Uterus (tissue), 2 donors: ENCODE data around the gene NR6A1.

ENCODE experiments used
- CTCF ChIP-seq, 4 experiments: fragments of 200-600 bp in 2 of 4; fragments of 450-650 bp in 2 of 4; sonication (generic) in 2 of 4; IDR thresholded peaks; one replicate each; pipeline ENCODE4 v1.5.1; 2016 to 2019; ENCODE audit warnings: antibody characterized with exemption in 4 of 4, mild to moderate bottlenecking in 2 of 4, moderate library complexity in 1 of 4
- POLR2A ChIP-seq, 2 donors: fragments of 450-650 bp; IDR thresholded peaks; one replicate each; pipeline ENCODE4 v1.6.1; 2016; ENCODE audit warnings: antibody characterized with exemption in 2 of 2, mild to moderate bottlenecking in 1 of 2, moderate library complexity in 1 of 2

DNA sequence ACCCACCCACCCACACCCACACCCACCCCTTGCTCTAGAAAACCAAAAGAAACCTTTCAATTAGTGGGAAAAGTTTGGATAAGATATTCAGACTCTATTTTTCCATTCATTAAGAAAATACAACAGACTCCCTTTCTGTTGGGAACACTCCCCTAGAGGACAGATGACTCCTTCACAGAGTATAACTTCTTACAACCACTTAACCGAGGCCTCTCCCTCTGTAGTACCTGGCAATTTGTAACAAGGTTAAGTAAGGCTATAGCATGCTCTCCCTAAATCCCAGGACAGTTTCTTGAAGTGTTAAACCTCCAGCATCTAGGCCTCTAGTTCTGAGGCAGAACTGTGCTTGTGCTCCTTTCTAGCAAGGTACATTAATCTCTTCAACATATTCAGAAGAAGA lies 188.0 kb downstream of the NR6A1 start:
- TF ChIP-seq CTCF (IDR thresholded peaks at IDR 0.05) (no peak), POLR2A (IDR thresholded peaks at IDR 0.05) (no peak)
